Fibroblast of lung (primary cell): ENCODE data around the gene ABCB11.

Experiments used
- CTCF ChIP-seq, 2 donors: IDR thresholded peaks in 1 of 2; conservative IDR thresholded peaks in 1 of 2; 1 replicate in 1 of 2; 2 replicates in 1 of 2; pipeline ENCODE4 v1.5.1; 2011 to 2012; ENCODE audit warnings: low read length in 2 of 2, control low read depth in 1 of 2, inconsistent platforms in 1 of 2, low read depth in 1 of 2, mild to moderate bottlenecking in 1 of 2
- EZH2 ChIP-seq: IDR thresholded peaks from 2 replicates; pipeline ENCODE4 v1.5.1; 2012; ENCODE audit warnings: low read length, control low read depth, mild to moderate bottlenecking; ENCODE audit errors: missing control alignments

- no peak for TF ChIP-seq CTCF (conservative IDR thresholded peaks at IDR 0.05 in 1 of 2, IDR thresholded peaks at IDR 0.05 in 1 of 2; ENCODE audit: low read depth in 1 of 2, low read length in 2 of 2)
- TF ChIP-seq EZH2 = no peak
Measured at GRCh38 chr2:168889635-168890005, 141.5 kb downstream of the ABCB11 start.
